Sigmoid colon (tissue), 7 donors: ENCODE measurements around the gene SULT1C2. TPM values are rescaled to one million over a fixed set of nuclear protein-coding genes. Genes with fewer than 3 reads are reported as not detected.

Experiments used
- DNase-seq: peaks from one replicate; pipeline ENCODE4 v3.0.0-alpha.2; 2019
- H3K27ac ChIP-seq, 4 donors: fragments of 200-600 bp; sonication (generic); one replicate each; pipeline ENCODE4 v1.5.1; 2016 to 2019; ENCODE audit warnings: mild to moderate bottlenecking in 1 of 4
- H3K27me3 ChIP-seq, 3 donors: fragments of 200-600 bp; sonication (generic); one replicate each; pipeline ENCODE4 v1.5.1; 2019; ENCODE audit warnings: mild to moderate bottlenecking in 1 of 3
- H3K36me3 ChIP-seq, 4 donors: fragments of 200-600 bp; sonication (generic); one replicate each; pipeline ENCODE4 v1.5.1; 2016 to 2019
- H3K4me1 ChIP-seq, 4 donors: fragments of 200-600 bp; sonication (generic); one replicate each; pipeline ENCODE4 v1.5.1; 2017 to 2019
- H3K4me3 ChIP-seq, 4 donors: fragments of 200-600 bp; sonication (generic); one replicate each; pipeline ENCODE4 v1.5.1; 2017 to 2019; ENCODE audit warnings: mild to moderate bottlenecking in 2 of 4, moderate library complexity in 1 of 4
- H3K9me3 ChIP-seq, 4 donors: fragments of 200-600 bp in 3 of 4; sonication (generic) in 3 of 4; one replicate each; pipeline versions ENCODE4 v1.5.1 to v1.6.1; 2013 to 2019
- CTCF ChIP-seq, 4 experiments: fragments of 450-650 bp in 3 of 4; fragments of 200-600 bp in 1 of 4; IDR thresholded peaks; one replicate each; pipeline ENCODE4 v1.5.1; 2016 to 2019; ENCODE audit warnings: antibody characterized with exemption in 4 of 4, mild to moderate bottlenecking in 3 of 4, moderate library complexity in 2 of 4
- EP300 ChIP-seq, 4 donors: sonication (generic); formaldehyde crosslinking; IDR thresholded peaks; one replicate each; pipeline ENCODE4 v1.6.1; 2017; ENCODE audit warnings: antibody characterized with exemption in 4 of 4
- POLR2A ChIP-seq, 2 donors: fragments of 450-650 bp; IDR thresholded peaks; one replicate each; pipeline ENCODE4 v1.6.1; 2016; ENCODE audit warnings: antibody characterized with exemption in 2 of 2, mild to moderate bottlenecking in 2 of 2, moderate library complexity in 2 of 2
- POLR2AphosphoS5 ChIP-seq, 4 donors: sonication (generic); formaldehyde crosslinking; IDR thresholded peaks; one replicate each; pipeline ENCODE4 v1.6.1; 2017; ENCODE audit warnings: antibody characterized with exemption in 4 of 4
- WGBS, 2 donors: extraction: QIAGEN DNeasy Blood & Tissue Kit; methylation state at CpG; one replicate each; pipeline ENCODE4 v1.1.7; 2013; 5-methylcytosine and 5-hydroxymethylcytosine counted together
- intact Hi-C: fragments of 100-400 bp; cut with DNase I; formaldehyde crosslinking; loops from one replicate; pipeline ENCODE4 v1.15.1; 2023
- polyA plus RNA-seq, 3 donors: library from polyadenylated mRNA; stranded (reverse); fragments of 200-250 nt; gene quantifications; one replicate each; pipeline ENCODE4 v1.2.3, GENCODE V29; 2013
- total RNA-seq, 4 donors: library from RNA; depleted of rRNA; stranded (reverse); fragments of >200 nt; gene quantifications; one replicate each; pipeline ENCODE4 v1.1.0, GENCODE V29; 2016
- donor health status: healthy with polysubstance abuse.
- donor health status: Bipolar disorder and iron deficiency.
- donor health status: healthy.

SULT1C2 gene
- total and polyA plus RNA-seq, 7 donors, result 0.28 to 1.8 (median 0.67) TPM; not detected in 4

- H3K36me3 ChIP-seq, result no peaks in the 10 kb centered on the region
- TF ChIP-seq POLR2AphosphoS5 (IDR thresholded peaks at IDR 0.05), result no peak
- no peak for TF ChIP-seq EP300 (IDR thresholded peaks at IDR 0.05)
- no peak for TF ChIP-seq POLR2A (IDR thresholded peaks at IDR 0.05)
- no peak for TF ChIP-seq CTCF (IDR thresholded peaks at IDR 0.05)
- no peak for DNase-seq
- intact Hi-C loops, result no loop called here
- no peaks in the 10 kb centered on the region for H3K4me1 ChIP-seq
- 36 to 70% methylated on average over 3 of the region's 3 CpGs for WGBS, 2 donors
- H3K27me3 ChIP-seq, result no peaks in the 10 kb centered on the region
- no peaks in the 10 kb centered on the region for H3K9me3 ChIP-seq
- H3K27ac ChIP-seq, result no peak overlapping the region
- no peak overlapping the region for H3K4me3 ChIP-seq
These were observed 42.3 kb downstream of the SULT1C2 start for GRCh38 chr2:108330979-108331378.

GRCh38 chr2:108345951-108346350 is 57.3 kb downstream of the SULT1C2 start:
- WGBS, 2 donors, result 14 to 50% methylated on average over 3 of the region's 3 CpGs
- DNase-seq, result no peak
- intact Hi-C loops, result no loop called here
- TF ChIP-seq EP300 (IDR thresholded peaks at IDR 0.05), result no peak
- no peak overlapping the region for H3K27ac ChIP-seq
- peaks cover 0 to 3% (median 0%) of the 10 kb centered on the region in 3 donors for H3K27me3 ChIP-seq
- no peaks in the 10 kb centered on the region for H3K4me1 ChIP-seq
- H3K36me3 ChIP-seq, result no peaks in the 10 kb centered on the region
- H3K9me3 ChIP-seq, result no peaks in the 10 kb centered on the region
- no peak overlapping the region for H3K4me3 ChIP-seq

GRCh38 chr2:108346827-108347226 is 58.1 kb downstream of the SULT1C2 start:
- H3K9me3 ChIP-seq, result no peaks in the 10 kb centered on the region
- peaks cover 0 to 3% (median 0%) of the 10 kb centered on the region in 3 donors for H3K27me3 ChIP-seq
- no peak overlapping the region for H3K4me3 ChIP-seq
- no peak overlapping the region for H3K27ac ChIP-seq
- no peaks in the 10 kb centered on the region for H3K4me1 ChIP-seq
- intact Hi-C loops, result no loop called here
- 86 to 93% methylated on average over 3 of the region's 3 CpGs for WGBS, 2 donors
- no peaks in the 10 kb centered on the region for H3K36me3 ChIP-seq
- no peak for TF ChIP-seq POLR2A (IDR thresholded peaks at IDR 0.05)
- TF ChIP-seq CTCF (IDR thresholded peaks at IDR 0.05), result no peak
- TF ChIP-seq POLR2AphosphoS5 (IDR thresholded peaks at IDR 0.05), result no peak
- TF ChIP-seq EP300 (IDR thresholded peaks at IDR 0.05), result no peak
- no peak for DNase-seq

- WGBS, 2 donors, result 84 to 85% methylated on average over 3 of the region's 3 CpGs
- H3K27ac ChIP-seq, result no peak overlapping the region
- no peak for DNase-seq
- no peak overlapping the region for H3K4me3 ChIP-seq
- intact Hi-C loops, result no loop called here
- H3K4me1 ChIP-seq, result no peaks in the 10 kb centered on the region
- H3K27me3 ChIP-seq, result peaks cover 0 to 3% (median 0%) of the 10 kb centered on the region in 3 donors
- no peaks in the 10 kb centered on the region for H3K36me3 ChIP-seq
- TF ChIP-seq CTCF (IDR thresholded peaks at IDR 0.05) (no peak), POLR2AphosphoS5 (IDR thresholded peaks at IDR 0.05) (no peak), EP300 (IDR thresholded peaks at IDR 0.05) (no peak), POLR2A (IDR thresholded peaks at IDR 0.05) (no peak)
- no peaks in the 10 kb centered on the region for H3K9me3 ChIP-seq
These were observed 59.1 kb downstream of the SULT1C2 start for GRCh38 chr2:108347786-108348185.

GRCh38 chr2:108348816-108349570 is 60.3 kb downstream of the SULT1C2 start:
- Histone ChIP-seq H3K27me3 (peaks cover 0 to 3% (median 0%) of the 10 kb centered on the region in 3 donors), H3K36me3 (no peaks in the 10 kb centered on the region), H3K9me3 (no peaks in the 10 kb centered on the region), H3K27ac (no peak overlapping the region), H3K4me3 (no peak overlapping the region), H3K4me1 (no peaks in the 10 kb centered on the region)
- intact Hi-C loops, result no loop called here
- 83 to 90% methylated on average over 5 of the region's 5 CpGs for WGBS, 2 donors
- TF ChIP-seq POLR2A (IDR thresholded peaks at IDR 0.05) (no peak), CTCF (IDR thresholded peaks at IDR 0.05) (no peak), POLR2AphosphoS5 (IDR thresholded peaks at IDR 0.05) (no peak)
- no peak for DNase-seq
